Measurements from ENCODE around the gene AUTS2.
A peak's percentile ranks its signal among the peaks of the same experiment; 100 is the strongest.

AUTS2 gene

DNA sequence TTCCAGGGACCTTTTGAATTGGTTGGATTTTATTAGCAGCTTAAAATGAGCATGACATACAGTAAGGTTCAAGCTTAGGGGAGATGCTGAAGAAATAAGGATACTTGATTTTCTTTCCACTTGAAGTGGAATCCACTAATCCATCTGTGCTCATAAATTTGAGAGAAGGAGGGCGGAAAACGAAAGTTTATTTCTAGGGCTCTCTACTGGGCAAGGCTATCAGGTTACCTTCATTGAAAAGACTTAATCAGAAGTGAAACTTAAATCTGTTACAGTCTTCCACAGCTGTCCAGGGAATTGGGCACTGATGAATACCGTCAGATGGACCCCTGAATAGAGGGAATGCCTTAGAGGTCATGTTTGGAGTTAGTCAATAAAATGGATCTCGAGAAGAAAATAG lies 21.8 kb downstream of the AUTS2 start (continued):
- TF ChIP-seq, protein P1, sequence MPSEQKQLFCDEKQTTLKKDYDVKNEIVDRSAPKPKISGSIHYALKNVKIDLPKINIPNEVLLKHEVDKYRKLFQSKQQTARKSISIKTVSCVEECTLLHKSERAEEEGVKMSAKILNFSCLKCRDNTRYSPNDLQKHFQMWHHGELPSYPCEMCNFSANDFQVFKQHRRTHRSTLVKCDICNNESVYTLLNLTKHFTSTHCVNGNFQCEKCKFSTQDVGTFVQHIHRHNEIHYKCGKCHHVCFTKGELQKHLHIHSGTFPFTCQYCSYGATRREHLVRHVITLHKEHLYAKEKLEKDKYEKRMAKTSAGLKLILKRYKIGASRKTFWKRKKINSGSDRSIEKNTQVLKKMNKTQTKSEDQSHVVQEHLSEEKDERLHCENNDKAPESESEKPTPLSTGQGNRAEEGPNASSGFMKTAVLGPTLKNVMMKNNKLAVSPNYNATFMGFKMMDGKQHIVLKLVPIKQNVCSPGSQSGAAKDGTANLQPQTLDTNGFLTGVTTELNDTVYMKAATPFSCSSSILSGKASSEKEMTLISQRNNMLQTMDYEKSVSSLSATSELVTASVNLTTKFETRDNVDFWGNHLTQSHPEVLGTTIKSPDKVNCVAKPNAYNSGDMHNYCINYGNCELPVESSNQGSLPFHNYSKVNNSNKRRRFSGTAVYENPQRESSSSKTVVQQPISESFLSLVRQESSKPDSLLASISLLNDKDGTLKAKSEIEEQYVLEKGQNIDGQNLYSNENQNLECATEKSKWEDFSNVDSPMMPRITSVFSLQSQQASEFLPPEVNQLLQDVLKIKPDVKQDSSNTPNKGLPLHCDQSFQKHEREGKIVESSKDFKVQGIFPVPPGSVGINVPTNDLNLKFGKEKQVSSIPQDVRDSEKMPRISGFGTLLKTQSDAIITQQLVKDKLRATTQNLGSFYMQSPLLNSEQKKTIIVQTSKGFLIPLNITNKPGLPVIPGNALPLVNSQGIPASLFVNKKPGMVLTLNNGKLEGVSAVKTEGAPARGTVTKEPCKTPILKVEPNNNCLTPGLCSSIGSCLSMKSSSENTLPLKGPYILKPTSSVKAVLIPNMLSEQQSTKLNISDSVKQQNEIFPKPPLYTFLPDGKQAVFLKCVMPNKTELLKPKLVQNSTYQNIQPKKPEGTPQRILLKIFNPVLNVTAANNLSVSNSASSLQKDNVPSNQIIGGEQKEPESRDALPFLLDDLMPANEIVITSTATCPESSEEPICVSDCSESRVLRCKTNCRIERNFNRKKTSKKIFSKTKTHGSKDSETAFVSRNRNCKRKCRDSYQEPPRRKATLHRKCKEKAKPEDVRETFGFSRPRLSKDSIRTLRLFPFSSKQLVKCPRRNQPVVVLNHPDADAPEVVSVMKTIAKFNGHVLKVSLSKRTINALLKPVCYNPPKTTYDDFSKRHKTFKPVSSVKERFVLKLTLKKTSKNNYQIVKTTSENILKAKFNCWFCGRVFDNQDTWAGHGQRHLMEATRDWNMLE (tag by site-specific recombination; conservative IDR thresholded peaks at IDR 0.05; ENCODE audit: low read depth) = no peak
- TF ChIP-seq KLF8 (tag by site-specific recombination; IDR thresholded peaks at IDR 0.05) = no peak
- no peak for TF ChIP-seq YY2 (tag by site-specific recombination; IDR thresholded peaks at IDR 0.05)
- TF ChIP-seq, protein P2, sequence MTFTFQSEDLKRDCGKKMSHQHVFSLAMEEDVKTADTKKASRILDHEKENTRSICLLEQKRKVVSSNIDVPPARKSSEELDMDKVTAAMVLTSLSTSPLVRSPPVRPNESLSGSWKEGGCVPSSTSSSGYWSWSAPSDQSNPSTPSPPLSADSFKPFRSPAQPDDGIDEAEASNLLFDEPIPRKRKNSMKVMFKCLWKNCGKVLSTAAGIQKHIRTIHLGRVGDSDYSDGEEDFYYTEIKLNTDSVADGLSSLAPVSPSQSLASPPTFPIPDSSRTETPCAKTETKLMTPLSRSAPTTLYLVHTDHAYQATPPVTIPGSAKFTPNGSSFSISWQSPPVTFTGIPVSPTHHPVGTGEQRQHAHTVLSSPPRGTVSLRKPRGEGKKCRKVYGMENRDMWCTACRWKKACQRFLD (tag by site-specific recombination; IDR thresholded peaks at IDR 0.05) = no peak
- TF ChIP-seq ZNF747 (tag by site-specific recombination; IDR thresholded peaks at IDR 0.05) = no peak
- TF ChIP-seq ZNF157 (tag by site-specific recombination; IDR thresholded peaks at IDR 0.05) = no peak
- no peak for TF ChIP-seq ZNF600 (tag by site-specific recombination; IDR thresholded peaks at IDR 0.05)
- no peak for TF ChIP-seq EGR2 (tag by site-specific recombination; IDR thresholded peaks at IDR 0.05; ENCODE audit: low read depth)
- TF ChIP-seq GLI4 (tag by site-specific recombination; IDR thresholded peaks at IDR 0.05) = no peak
- TF ChIP-seq ZNF558 (tag by site-specific recombination; IDR thresholded peaks at IDR 0.05) = no peak
- TF ChIP-seq FEZF1 (tag by site-specific recombination; IDR thresholded peaks at IDR 0.05) = peak; percentile 80
- TF ChIP-seq ZNF560 (tag by site-specific recombination; IDR thresholded peaks at IDR 0.05; ENCODE audit: borderline replicate concordance) = no peak
- TF ChIP-seq, protein P3, sequence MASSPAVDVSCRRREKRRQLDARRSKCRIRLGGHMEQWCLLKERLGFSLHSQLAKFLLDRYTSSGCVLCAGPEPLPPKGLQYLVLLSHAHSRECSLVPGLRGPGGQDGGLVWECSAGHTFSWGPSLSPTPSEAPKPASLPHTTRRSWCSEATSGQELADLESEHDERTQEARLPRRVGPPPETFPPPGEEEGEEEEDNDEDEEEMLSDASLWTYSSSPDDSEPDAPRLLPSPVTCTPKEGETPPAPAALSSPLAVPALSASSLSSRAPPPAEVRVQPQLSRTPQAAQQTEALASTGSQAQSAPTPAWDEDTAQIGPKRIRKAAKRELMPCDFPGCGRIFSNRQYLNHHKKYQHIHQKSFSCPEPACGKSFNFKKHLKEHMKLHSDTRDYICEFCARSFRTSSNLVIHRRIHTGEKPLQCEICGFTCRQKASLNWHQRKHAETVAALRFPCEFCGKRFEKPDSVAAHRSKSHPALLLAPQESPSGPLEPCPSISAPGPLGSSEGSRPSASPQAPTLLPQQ (tag by site-specific recombination; IDR thresholded peaks at IDR 0.05) = peak; percentile 52; the same call in 1 of the 2 replicates
- peak; percentile 79 for TF ChIP-seq ZNF10 (tag by site-specific recombination; IDR thresholded peaks at IDR 0.05)
- no peak; the same call in 1 of the 2 replicates for TF ChIP-seq ZNF501 (tag by site-specific recombination; IDR thresholded peaks at IDR 0.05)
- TF ChIP-seq SCRT2 (tag by site-specific recombination; IDR thresholded peaks at IDR 0.05) = no peak
- TF ChIP-seq ZNF561 (tag by site-specific recombination; IDR thresholded peaks at IDR 0.05; ENCODE audit: borderline replicate concordance) = no peak
- TF ChIP-seq, protein P4, sequence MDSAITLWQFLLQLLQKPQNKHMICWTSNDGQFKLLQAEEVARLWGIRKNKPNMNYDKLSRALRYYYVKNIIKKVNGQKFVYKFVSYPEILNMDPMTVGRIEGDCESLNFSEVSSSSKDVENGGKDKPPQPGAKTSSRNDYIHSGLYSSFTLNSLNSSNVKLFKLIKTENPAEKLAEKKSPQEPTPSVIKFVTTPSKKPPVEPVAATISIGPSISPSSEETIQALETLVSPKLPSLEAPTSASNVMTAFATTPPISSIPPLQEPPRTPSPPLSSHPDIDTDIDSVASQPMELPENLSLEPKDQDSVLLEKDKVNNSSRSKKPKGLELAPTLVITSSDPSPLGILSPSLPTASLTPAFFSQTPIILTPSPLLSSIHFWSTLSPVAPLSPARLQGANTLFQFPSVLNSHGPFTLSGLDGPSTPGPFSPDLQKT (IDR thresholded peaks at IDR 0.05; ENCODE audit: borderline replicate concordance, low read depth, low read length) = no peak
- TF ChIP-seq ZNF768 (tag by site-specific recombination; IDR thresholded peaks at IDR 0.05) = no peak
- TF ChIP-seq ZNF596 (tag by site-specific recombination; IDR thresholded peaks at IDR 0.05) = peak; percentile 59; the same call in 1 of the 2 replicates
- TF ChIP-seq ZBTB20 (tag by site-specific recombination; IDR thresholded peaks at IDR 0.05) = no peak
- no peak for TF ChIP-seq ZNF391 (tag by site-specific recombination; IDR thresholded peaks at IDR 0.05; ENCODE audit: borderline replicate concordance, low read depth)
- TF ChIP-seq ZFP69B (tag by site-specific recombination; IDR thresholded peaks at IDR 0.05) = no peak
- no peak for TF ChIP-seq ZNF354C (tag by site-specific recombination; IDR thresholded peaks at IDR 0.05; ENCODE audit: borderline replicate concordance, low read depth)
- TF ChIP-seq ZNF121 (tag by site-specific recombination; IDR thresholded peaks at IDR 0.05) = no peak
- TF ChIP-seq ZNF707 (tag by site-specific recombination; IDR thresholded peaks at IDR 0.05) = no peak
- no peak for TF ChIP-seq SP3 (tag by site-specific recombination; IDR thresholded peaks at IDR 0.05)
- TF ChIP-seq ZNF777 (tag by site-specific recombination; IDR thresholded peaks at IDR 0.05; ENCODE audit: borderline replicate concordance) = no peak
- TF ChIP-seq ZSCAN16 (tag by site-specific recombination; IDR thresholded peaks at IDR 0.05) = no peak
- no peak for TF ChIP-seq ZNF2 (tag by site-specific recombination; IDR thresholded peaks at IDR 0.05)
- no peak for TF ChIP-seq ZNF621 (tag by site-specific recombination; IDR thresholded peaks at IDR 0.05)
- TF ChIP-seq ZNF530 (tag by site-specific recombination; IDR thresholded peaks at IDR 0.05; ENCODE audit: low read depth) = no peak
- TF ChIP-seq REPIN1 (tag by site-specific recombination; IDR thresholded peaks at IDR 0.05; ENCODE audit: low read depth) = no peak
- TF ChIP-seq, protein P5, sequence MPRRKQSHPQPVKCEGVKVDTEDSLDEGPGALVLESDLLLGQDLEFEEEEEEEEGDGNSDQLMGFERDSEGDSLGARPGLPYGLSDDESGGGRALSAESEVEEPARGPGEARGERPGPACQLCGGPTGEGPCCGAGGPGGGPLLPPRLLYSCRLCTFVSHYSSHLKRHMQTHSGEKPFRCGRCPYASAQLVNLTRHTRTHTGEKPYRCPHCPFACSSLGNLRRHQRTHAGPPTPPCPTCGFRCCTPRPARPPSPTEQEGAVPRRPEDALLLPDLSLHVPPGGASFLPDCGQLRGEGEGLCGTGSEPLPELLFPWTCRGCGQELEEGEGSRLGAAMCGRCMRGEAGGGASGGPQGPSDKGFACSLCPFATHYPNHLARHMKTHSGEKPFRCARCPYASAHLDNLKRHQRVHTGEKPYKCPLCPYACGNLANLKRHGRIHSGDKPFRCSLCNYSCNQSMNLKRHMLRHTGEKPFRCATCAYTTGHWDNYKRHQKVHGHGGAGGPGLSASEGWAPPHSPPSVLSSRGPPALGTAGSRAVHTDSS (tag by site-specific recombination; IDR thresholded peaks at IDR 0.05) = no peak
